ENCODE results near the gene PHETA2.

- TF ChIP-seq CTCF (conservative IDR thresholded peaks at IDR 0.05), result no peak
- TF ChIP-seq EZH2 (IDR thresholded peaks at IDR 0.05; ENCODE audit: low read depth), result no peak
These were observed 40.5 kb upstream of the PHETA2 start for GRCh38 chr22:42033263-42034181.

Data from PC-9 (cell line).